Suprapubic skin (tissue), 4 donors: ENCODE measurements around the gene RBM4B. TPM values are rescaled to one million over a fixed set of nuclear protein-coding genes. Genes with fewer than 3 reads are reported as not detected.
A peak's percentile ranks its signal among the peaks of the same experiment; 100 is the strongest.

ENCODE experiments used
- DNase-seq, 2 donors: peaks; one replicate each; pipeline ENCODE4 v3.0.0-alpha.2; 2019; ENCODE audit warnings: low spot score in 2 of 2
- H3K27ac ChIP-seq: fragments of 200-600 bp; sonication (generic); one replicate; pipeline ENCODE4 v1.5.1; 2019
- H3K27me3 ChIP-seq: fragments of 200-600 bp; sonication (generic); one replicate; pipeline ENCODE4 v1.5.1; 2019
- H3K36me3 ChIP-seq: fragments of 200-600 bp; sonication (generic); one replicate; pipeline ENCODE4 v1.5.1; 2019
- H3K4me1 ChIP-seq: fragments of 200-600 bp; sonication (generic); one replicate; pipeline ENCODE4 v1.5.1; 2019
- H3K4me3 ChIP-seq: fragments of 200-600 bp; sonication (generic); one replicate; pipeline ENCODE4 v1.5.1; 2019; ENCODE audit warnings: mild to moderate bottlenecking
- H3K9me3 ChIP-seq: fragments of 200-600 bp; sonication (generic); one replicate; pipeline ENCODE4 v1.5.1; 2019
- EP300 ChIP-seq: sonication (generic); formaldehyde crosslinking; IDR thresholded peaks from one replicate; pipeline ENCODE4 v1.6.1; 2017; ENCODE audit warnings: antibody characterized with exemption
- POLR2A ChIP-seq, 2 donors: fragments of 450-650 bp; IDR thresholded peaks; one replicate each; pipeline ENCODE4 v1.6.1; 2017; ENCODE audit warnings: antibody characterized with exemption in 2 of 2, mild to moderate bottlenecking in 2 of 2, moderate library complexity in 2 of 2
- POLR2AphosphoS5 ChIP-seq, 3 donors: sonication (generic); formaldehyde crosslinking; IDR thresholded peaks; one replicate each; pipeline ENCODE4 v1.6.1; 2017; ENCODE audit warnings: antibody characterized with exemption in 3 of 3
- WGBS: methylation state at CpG from one replicate; pipeline ENCODE4 v1.1.5; 2018; 5-methylcytosine and 5-hydroxymethylcytosine counted together
- total RNA-seq, 4 donors: library from RNA; depleted of rRNA; stranded (reverse); fragments of >200 nt; gene quantifications; one replicate each; pipeline ENCODE4 v1.1.0, GENCODE V29; 2016
- TF ChIP-seq, protein P1 (sequence below), 2 donors: fragments of 200-600 bp in 1 of 2; fragments of 450-650 bp in 1 of 2; sonication (generic) in 1 of 2; IDR thresholded peaks; one replicate each; pipeline ENCODE4 v1.5.1; 2016 to 2019; ENCODE audit warnings: antibody characterized with exemption in 2 of 2, mild to moderate bottlenecking in 1 of 2, moderate library complexity in 1 of 2

The RBM4B gene
- total RNA-seq, 4 donors from 2014 or later = 16.7 to 27.1 (median 22.0) TPM

DNA sequence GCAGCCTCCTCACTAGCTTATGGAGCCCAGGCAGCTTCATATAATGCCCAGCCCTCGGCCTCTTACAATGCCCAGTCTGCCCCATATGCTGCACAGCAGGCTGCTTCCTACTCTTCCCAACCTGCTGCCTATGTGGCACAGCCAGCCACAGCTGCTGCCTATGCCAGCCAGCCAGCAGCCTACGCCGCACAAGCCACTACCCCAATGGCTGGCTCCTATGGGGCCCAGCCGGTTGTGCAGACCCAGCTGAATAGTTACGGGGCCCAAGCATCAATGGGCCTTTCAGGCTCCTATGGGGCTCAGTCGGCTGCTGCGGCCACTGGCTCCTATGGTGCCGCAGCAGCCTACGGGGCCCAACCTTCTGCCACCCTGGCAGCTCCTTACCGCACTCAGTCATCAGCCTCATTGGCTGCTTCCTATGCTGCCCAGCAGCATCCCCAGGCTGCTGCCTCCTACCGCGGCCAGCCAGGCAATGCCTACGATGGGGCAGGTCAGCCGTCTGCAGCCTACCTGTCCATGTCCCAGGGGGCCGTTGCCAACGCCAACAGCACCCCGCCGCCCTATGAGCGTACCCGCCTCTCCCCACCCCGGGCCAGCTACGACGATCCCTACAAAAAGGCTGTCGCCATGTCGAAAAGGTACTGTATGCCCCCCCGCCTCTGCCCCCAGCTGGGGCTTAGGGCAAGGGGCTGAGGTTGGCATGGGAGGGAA is 52.5 kb downstream of the RBM4B start:
- no peak overlapping the region for H3K4me3 ChIP-seq
- no peaks in the 10 kb centered on the region for H3K9me3 ChIP-seq
- H3K27ac ChIP-seq = no peak overlapping the region
- 94% methylated on average over 17 of the region's 26 CpGs for WGBS
- H3K27me3 ChIP-seq = no peaks in the 10 kb centered on the region
- DNase-seq = no peak
- TF ChIP-seq, protein P1, sequence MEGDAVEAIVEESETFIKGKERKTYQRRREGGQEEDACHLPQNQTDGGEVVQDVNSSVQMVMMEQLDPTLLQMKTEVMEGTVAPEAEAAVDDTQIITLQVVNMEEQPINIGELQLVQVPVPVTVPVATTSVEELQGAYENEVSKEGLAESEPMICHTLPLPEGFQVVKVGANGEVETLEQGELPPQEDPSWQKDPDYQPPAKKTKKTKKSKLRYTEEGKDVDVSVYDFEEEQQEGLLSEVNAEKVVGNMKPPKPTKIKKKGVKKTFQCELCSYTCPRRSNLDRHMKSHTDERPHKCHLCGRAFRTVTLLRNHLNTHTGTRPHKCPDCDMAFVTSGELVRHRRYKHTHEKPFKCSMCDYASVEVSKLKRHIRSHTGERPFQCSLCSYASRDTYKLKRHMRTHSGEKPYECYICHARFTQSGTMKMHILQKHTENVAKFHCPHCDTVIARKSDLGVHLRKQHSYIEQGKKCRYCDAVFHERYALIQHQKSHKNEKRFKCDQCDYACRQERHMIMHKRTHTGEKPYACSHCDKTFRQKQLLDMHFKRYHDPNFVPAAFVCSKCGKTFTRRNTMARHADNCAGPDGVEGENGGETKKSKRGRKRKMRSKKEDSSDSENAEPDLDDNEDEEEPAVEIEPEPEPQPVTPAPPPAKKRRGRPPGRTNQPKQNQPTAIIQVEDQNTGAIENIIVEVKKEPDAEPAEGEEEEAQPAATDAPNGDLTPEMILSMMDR (IDR thresholded peaks at IDR 0.05) = no peak
- TF ChIP-seq POLR2A (IDR thresholded peaks at IDR 0.05) = no peak
- TF ChIP-seq POLR2AphosphoS5 (IDR thresholded peaks at IDR 0.05) = no peak
- no peak for TF ChIP-seq EP300
- H3K4me1 ChIP-seq = peaks cover 26% of the 10 kb centered on the region
- peaks cover 70% of the 10 kb centered on the region for H3K36me3 ChIP-seq

DNA sequence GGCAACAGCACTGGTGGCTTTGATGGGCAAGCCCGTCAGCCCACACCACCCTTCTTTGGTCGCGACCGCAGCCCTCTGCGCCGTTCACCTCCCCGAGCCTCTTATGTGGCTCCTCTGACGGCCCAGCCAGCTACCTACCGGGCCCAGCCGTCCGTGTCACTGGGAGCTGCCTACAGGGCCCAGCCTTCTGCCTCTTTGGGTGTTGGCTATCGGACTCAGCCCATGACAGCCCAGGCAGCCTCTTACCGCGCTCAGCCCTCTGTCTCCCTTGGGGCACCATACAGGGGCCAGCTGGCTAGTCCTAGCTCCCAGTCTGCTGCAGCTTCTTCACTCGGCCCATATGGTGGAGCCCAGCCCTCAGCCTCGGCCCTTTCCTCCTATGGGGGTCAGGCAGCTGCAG is 53.2 kb downstream of the RBM4B start:
- peaks cover 64% of the 10 kb centered on the region for H3K36me3 ChIP-seq
- H3K9me3 ChIP-seq = no peaks in the 10 kb centered on the region
- no peaks in the 10 kb centered on the region for H3K27me3 ChIP-seq
- H3K27ac ChIP-seq = no peak overlapping the region
- WGBS = 87% methylated on average over 6 of the region's 16 CpGs
- H3K4me1 ChIP-seq = peaks cover 33% of the 10 kb centered on the region
- no peak for DNase-seq
- no peak overlapping the region for H3K4me3 ChIP-seq
- no peak for TF ChIP-seq POLR2A (IDR thresholded peaks at IDR 0.05)
- TF ChIP-seq EP300 = no peak

DNA sequence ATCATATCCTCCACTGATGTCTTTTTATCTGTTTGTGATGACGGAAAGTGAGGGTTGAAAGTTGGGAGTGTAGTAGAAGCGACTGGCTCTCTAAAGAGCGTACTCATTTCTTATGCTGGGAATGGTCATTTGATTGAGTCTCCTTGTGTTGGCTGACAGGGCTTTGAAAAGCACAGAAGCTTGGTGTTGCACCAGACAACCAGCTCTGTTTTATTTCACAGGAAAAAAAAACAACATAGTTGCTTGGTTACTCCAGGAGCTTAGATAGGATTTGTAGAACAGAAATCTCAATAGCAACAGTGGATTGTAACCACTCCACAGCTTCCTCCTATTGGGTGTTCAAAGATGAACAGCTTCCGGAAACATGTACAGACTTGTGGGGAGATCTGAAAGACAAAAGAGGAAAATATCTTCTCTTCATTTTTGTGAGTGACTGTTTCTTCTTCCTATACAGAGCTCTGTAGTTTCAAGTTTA is 58.6 kb downstream of the RBM4B start:
- Histone ChIP-seq H3K27ac (peak overlapping the region; percentile 94), H3K27me3 (no peaks in the 10 kb centered on the region), H3K9me3 (no peaks in the 10 kb centered on the region), H3K36me3 (peaks cover 12% of the 10 kb centered on the region), H3K4me3 (peak overlapping the region; percentile 80), H3K4me1 (peaks cover 58% of the 10 kb centered on the region)
- TF ChIP-seq POLR2AphosphoS5 (IDR thresholded peaks at IDR 0.05) (no peak), POLR2A (IDR thresholded peaks at IDR 0.05) (peak in 1 of 2 donors; percentile 29), EP300 (no peak)
- TF ChIP-seq, protein P1 (IDR thresholded peaks at IDR 0.05) = no peak
- no peak for DNase-seq
- 31% methylated on average over 4 of the region's 4 CpGs for WGBS

DNA sequence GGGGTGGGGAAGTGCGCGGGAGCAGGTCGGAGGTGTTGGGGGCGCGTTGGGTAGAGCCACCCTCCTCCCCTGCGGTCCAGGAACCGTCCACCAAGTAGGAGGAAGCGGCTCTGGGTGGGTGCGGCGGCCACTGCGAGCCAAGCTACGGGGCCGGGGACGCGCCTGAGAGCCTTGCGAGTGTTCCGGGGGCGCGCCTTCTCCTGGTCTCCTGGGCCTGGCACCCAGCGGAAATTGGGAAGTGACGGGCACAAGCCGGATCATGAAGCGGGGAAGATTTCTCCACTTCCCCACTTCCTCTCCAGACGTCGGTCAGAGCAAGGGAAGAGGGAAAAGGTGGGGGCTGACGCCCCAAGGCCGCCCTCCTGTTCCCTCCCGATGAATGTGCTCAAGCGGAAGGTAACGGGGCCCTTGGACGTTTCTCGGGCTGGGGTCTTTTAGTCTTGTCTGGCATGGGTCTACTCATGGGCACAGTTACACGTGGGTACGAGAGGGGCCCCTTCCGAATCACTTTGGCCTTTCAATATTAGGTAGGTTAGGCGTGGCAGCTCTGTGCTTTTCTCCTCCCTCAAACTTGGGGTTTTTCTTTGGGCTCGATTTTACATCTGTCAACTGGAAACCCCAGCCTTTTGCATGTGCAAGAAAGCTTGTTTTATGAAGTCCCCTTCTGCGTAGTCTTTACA is 60.4 kb downstream of the RBM4B start:
- no peaks in the 10 kb centered on the region for H3K36me3 ChIP-seq
- peak; percentile 91 for DNase-seq
- peaks cover 47% of the 10 kb centered on the region for H3K4me1 ChIP-seq
- no peaks in the 10 kb centered on the region for H3K9me3 ChIP-seq
- H3K4me3 ChIP-seq = peak overlapping the region; percentile 80
- no peaks in the 10 kb centered on the region for H3K27me3 ChIP-seq
- 0% methylated on average over 36 of the region's 38 CpGs for WGBS
- H3K27ac ChIP-seq = peak overlapping the region; percentile 94
- TF ChIP-seq POLR2AphosphoS5 (IDR thresholded peaks at IDR 0.05) = no peak
- TF ChIP-seq POLR2A (IDR thresholded peaks at IDR 0.05) = no peak
- TF ChIP-seq EP300 = no peak
- TF ChIP-seq, protein P1 (IDR thresholded peaks at IDR 0.05) = no peak

DNA sequence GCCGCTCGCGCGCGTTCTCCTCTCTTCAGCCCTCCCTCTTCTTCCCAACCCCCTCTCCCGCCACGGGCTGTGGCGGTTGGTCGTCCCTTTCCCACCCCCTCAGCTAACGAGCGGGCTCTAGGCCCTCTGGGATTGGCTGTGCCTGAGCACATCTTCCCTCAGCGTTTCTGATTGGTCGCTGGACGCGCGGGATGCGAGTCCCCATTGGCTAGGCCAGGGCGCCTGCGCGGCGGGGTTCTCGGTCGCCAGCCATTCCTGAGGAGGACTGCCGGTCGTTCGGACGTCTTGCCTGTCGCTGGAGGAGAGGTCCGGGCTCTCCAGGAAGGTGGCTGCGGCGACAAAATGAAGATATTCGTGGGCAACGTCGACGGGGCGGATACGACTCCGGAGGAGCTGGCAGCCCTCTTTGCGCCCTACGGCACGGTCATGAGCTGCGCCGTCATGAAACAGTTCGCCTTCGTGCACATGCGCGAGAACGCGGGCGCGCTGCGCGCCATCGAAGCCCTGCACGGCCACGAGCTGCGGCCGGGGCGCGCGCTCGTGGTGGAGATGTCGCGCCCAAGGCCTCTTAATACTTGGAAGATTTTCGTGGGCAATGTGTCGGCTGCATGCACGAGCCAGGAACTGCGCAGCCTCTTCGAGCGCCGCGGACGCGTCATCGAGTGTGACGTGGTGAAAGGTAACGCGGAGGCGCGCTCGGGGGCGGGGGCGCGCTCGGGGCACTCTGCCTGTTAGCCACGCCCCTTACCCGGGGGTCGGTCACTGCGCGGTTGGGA is 61.1 kb downstream of the RBM4B start, which contains the start of gene RBM14:
RBM14 (plus strand) TSS at position 252 of the 776 bp plus-strand sequence; CDS start at position 343, 91 bp downstream.
- Histone ChIP-seq H3K36me3 (no peaks in the 10 kb centered on the region), H3K4me3 (peak within 1 kb of the TSS; percentile 80), H3K9me3 (no peaks in the 10 kb centered on the region), H3K27ac (peak within 1 kb of the TSS; percentile 94), H3K27me3 (no peaks in the 10 kb centered on the region), H3K4me1 (peaks cover 43% of the 10 kb centered on the region)
- TF ChIP-seq, protein P1 (IDR thresholded peaks at IDR 0.05) = no peak
- TF ChIP-seq POLR2AphosphoS5 (IDR thresholded peaks at IDR 0.05) (peak; percentile 97 to 98 (median 98)), EP300 (no peak), POLR2A (IDR thresholded peaks at IDR 0.05) (peak; percentile 95 to 99)
- WGBS = 1% methylated on average over 23 of the region's 90 CpGs
- DNase-seq = peak; percentile 99 to 100
